Measurements from ENCODE around the gene USP36.
"Not testable (repeated sequence)": the region's sequence is repeated elsewhere in the genome, so short reads cannot be mapped to it uniquely, and the experiment has no call there.

USP36 gene

DNA sequence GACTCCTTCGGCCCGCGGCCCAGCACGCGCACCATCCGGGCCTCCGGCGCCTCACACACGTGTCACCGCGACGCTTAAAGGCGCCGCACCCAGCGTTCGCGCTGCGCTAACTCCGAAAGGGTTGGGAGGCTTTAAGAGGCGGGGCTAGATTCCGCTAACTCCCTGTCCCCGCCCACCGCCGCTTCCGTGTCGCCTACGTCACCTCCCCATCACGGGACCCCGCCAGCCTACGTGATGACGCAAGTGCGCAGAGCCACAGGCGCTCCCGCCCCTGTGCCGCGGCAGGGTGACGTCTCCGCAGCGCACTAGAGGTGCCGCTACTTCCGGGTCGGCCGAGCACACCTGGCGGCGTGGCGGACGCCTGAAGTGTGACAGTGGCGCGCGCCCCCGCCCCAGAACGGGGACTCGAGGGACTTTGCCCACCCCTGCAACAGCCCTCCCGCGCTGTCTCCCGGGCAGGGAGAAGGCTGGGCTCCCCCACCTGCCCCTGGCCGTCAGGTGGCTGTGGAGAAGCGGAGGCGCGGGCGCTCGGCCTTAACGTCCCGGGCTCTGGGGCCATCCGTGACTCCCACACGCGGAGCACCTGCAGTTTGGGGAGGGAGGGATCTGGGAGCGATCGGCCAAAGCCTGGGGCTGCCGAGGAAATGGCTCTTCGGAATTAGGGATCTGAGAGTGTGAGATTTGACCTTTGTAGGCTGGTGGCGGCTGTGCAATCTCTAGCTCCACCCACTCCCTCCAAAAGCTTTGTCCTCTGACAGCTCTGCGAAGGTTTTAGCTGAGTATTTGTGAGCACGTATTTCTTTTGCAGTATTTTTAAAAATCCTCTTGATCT lies at the start of gene USP36:
USP36 (minus strand) TSS at position 35 of the 832 bp plus-strand sequence. CDS start 4,451 bp downstream, outside the sequence.
- DNase-seq (ENCODE audit: low read depth in 2 of 2) = peak; percentile 100

DNA sequence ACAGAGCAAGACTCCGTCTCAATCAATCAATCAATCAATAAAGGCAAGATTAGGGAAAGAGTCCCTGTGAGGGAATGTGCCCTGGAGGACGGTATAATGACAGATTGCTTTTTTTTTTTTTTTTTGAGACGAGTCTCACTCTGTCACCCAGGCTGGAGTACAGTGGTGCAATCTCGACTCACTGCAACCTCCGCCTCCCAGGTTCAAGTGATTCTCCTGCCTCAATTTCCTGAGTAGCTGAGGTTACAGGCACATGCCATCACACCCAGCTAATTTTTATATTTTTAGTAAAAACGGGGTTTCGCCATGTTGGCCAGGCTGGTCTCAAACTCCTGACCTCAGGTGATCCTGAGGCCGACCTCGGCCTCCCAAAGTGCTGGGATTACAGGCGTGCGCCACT lies 49.5 kb upstream of the USP36 start:
- DNase-seq (ENCODE audit: low read depth in 2 of 2) = not testable (repeated sequence)

GRCh38 chr17:78889531-78889930 lies 48.9 kb upstream of the USP36 start:
- no peak for DNase-seq (ENCODE audit: low read depth in 2 of 2)

- no peak for DNase-seq (ENCODE audit: low read depth in 2 of 2)
Measured at GRCh38 chr17:78888941-78889518, 48.4 kb upstream of the USP36 start.

DNA sequence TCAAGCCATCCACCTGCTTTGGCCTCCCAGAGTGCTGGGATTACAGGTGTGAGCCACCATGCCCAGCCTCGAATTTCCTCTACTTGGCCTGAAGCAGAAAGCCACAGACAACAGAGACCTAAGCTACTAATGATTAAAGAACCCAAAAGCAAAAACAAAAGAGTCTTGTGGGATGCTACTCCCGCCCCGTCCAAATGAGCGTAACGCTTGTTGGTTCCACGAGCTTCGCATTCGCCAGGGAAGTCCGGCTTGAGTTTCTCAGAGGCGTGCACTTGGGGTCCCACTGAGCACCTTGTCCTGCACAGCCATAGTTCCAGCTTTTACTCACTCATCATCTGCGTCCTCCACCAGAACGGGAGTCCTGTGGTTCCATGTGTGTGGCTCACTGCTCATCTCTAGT lies 46.3 kb upstream of the USP36 start:
- DNase-seq (ENCODE audit: low read depth in 2 of 2) = no peak

DNA sequence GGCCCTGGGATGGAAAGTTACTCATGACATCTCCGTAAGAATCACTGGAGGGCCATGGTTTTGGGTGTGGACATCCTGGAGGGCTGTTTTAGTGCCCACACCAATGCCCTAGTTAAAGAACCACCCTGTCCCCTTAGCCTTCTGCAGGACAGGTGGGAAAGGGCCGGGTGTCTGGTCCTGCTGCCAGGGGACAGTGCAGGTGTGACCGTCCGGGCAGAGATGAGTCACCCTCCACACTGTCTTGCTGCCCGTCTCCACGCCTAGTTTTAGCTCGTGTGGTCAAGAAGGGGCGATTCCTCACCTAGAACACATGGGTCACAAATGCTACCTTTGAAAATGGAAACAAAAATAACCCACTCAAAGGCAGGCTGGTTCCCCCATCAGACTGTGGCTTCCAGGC lies 45.3 kb upstream of the USP36 start:
- DNase-seq (ENCODE audit: low read depth in 2 of 2) = no peak

- DNase-seq (ENCODE audit: low read depth in 2 of 2) = no peak
Measured at GRCh38 chr17:78884876-78885667, 44.5 kb upstream of the USP36 start.

DNA sequence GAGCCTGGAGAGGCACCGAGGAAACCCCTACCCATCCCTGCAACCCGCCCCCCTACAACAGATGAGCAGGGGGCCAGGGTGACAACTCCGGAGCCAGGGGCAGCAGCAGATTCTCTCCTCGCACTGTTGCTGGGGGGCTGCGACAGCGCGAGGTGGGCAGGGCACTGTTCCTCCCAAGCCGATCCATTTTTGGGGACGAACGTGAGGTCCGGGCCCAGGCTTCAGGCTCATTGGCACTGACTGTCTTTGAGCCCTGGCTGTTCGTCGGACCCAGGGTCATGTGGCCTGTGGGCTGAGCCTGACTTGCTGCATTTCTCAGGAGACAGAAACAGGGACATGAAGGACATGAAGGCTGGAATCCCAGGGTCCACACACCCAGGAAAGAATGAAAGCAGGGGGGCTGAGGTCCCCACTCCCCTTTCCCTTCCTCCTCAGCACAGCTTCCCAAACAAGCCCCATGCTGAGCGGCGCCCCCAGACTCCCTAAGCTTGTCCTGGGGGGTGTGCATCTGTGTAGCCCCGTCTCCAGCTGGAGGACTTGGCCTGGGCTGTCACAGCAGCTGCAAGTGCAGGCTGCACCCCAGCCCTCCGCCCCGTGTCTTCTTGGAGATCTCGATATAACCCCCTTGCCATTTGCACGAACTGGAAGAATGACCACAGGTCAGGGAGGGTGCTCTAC lies 43.7 kb upstream of the USP36 start:
- no peak for DNase-seq (ENCODE audit: low read depth in 2 of 2)

DNA sequence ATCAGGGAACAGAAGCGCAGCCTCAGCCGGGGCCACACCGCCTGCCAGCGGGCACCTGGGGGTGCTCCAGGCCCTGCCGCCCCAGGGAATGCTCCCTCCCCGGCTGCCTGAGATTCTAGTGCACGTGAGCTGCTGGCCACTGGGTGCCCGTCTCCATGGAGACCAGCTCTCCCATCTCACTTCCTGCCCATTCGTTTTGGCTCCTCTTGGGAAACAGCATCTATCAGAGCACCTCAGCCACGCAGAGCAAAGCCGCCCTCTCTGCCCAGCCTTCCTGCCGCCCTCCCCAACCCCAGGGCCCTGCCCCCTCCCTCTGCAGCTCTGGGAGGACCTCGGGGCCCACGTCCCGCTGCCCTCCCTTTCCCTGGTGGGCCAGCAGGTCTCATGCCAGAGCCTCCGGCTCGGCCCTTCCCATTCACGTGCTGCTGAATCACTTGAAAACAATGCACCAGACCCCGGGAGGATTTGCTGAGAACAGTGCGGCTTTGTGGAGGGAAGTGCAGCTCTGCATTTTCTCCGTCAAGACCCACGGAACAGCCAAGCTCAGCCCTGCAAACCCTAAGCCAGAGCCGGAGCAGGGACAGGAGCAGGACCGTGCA lies 43.0 kb upstream of the USP36 start:
- DNase-seq (ENCODE audit: low read depth in 2 of 2) = no peak

GRCh38 chr17:78883089-78883532 lies 42.5 kb upstream of the USP36 start:
- no peak for DNase-seq (ENCODE audit: low read depth in 2 of 2)

GRCh38 chr17:78882540-78883088 lies 42.0 kb upstream of the USP36 start:
- no peak for DNase-seq (ENCODE audit: low read depth in 2 of 2)

GRCh38 chr17:78879635-78880186 lies 39.1 kb upstream of the USP36 start:
- no peak for DNase-seq (ENCODE audit: low read depth in 2 of 2)

DNA sequence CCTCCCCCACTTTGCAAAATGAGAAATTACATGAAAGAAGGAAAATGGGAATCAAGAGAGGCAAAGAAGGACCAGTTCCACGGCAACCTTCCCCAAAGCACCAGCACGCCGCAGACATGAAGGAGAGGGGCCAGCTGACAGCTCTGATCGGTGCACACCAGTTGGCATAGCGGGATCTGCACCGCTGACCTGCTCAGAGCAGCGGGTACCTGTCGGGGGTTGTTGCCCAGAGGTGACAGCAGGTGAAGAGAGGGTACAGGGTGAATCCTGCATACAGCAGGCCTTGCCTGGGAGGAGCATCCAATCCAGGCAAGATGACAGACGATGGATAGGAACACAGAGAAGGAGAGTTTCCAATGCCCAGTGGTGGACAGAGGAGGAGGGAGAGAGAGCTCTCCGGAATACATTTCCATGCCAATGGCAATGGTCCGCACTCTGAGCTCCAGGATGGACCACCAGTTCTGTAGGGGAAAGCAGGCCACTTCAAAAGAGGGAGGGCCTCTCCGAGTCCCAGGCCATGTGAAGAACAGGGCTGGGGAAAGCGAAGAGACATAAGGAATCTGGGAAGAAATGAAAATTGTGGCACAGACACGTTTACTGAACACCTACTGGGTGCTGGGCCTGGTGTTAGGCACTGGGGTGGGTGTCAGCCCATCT lies 38.4 kb upstream of the USP36 start:
- DNase-seq (ENCODE audit: low read depth in 2 of 2) = no peak

GRCh38 chr17:78878261-78878660 lies 37.6 kb upstream of the USP36 start:
- no peak for DNase-seq (ENCODE audit: low read depth in 2 of 2)

GRCh38 chr17:78876954-78877517 lies 36.4 kb upstream of the USP36 start:
- DNase-seq (ENCODE audit: low read depth in 2 of 2) = not testable (repeated sequence)

GRCh38 chr17:78876094-78876597 lies 35.5 kb upstream of the USP36 start:
- no peak for DNase-seq (ENCODE audit: low read depth in 2 of 2)

DNA sequence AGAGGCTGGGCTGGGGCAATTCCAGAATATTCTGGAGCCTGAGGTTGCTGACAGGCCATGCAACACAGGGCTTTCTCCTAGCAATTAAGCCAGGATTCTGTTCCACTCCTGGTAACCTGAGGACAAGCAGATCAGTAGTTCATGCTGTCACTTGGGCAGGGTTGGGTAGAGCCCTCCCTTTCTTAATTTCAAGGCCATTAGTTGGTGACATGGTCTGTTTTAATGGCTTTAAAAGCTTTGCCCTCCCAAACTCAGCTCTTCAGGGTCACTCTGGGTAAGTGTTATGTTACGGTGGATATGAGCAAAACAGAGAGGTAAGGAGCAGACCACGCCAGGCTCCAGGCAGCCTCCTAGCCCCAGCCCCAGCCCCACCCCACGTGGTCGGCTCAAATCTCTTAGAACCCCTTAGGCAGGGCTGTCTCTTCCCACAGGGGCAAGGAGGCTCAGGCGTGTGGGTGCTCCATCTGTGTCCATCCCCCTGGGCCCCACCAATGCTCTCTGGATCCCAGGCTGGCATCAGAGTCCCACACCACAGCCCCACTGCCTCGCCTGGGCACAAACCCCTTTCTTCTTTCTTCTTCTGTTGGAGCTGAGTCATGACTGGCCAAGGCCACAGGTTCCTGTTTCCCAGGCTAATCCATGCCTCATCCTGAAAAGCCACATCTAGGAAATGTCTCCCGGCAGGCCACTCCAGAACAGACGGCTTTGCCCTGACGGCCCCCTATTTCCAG lies 34.9 kb upstream of the USP36 start:
- DNase-seq (ENCODE audit: low read depth in 2 of 2) = no peak

DNA sequence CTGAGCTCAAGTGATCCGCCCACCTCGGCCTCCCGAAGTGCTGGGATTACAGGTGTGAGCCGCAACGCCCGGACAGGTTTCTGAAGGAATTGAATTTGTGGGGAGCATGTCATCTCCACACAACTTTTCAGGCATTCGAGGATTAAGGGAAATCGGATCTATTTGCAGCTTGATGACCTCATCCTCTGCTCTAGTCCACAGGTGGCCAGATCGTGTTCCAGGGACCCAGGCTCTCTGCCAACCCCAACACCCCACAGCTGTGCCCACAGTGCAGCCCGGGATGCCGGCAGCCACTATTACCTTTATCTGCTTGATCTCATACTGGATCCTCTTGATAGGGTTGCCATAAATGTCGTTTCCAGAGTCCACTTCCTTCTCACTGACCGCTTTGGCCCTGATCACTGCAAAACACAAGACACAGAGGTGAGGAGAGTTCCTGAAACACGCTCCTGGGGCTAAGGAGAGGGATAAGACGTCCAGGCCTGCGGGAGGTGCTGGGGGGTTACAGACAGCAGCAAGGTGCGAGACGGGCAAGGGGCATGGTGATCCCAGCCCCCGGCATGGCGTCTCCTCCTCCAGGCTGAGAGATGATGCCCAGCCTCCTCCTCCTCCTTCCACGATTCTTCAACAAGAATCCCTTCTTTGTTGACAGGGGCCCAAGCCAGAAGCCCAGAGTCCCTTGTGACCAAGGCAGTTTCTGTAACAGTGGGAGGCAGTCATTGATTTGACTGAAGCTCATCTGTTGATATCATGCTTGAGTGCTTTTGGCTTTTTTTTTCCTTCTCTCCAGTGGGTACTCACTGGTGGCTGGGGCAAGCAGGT lies 33.1 kb upstream of the USP36 start:
- DNase-seq (ENCODE audit: low read depth in 2 of 2) = no peak

Data from stimulated activated CD4-positive, alpha-beta T cell treated with anti-CD3 and anti-CD28 coated beads, Interleukin-1b, Interleukin-23, amount 100 ng/mL, for 1 hour (primary cell).